IMR-90 (cell line): ENCODE measurements around the gene RMND5A. TPM values are rescaled to one million over a fixed set of nuclear protein-coding genes. Genes with fewer than 3 reads are reported as not detected.

Source experiments
- ATAC-seq: fragments of 200-7000 bp; cut with Tn5 transposase; 2 replicates; pipeline ENCODE4 v1.9.1; 2020; ENCODE audit warnings: low read depth, mild to moderate bottlenecking, moderate library complexity
- BruUV-seq: library from RNA; stranded (reverse); fragments of 400-500 nt; replicated peaks from 2 replicates; lab custom pipeline; 2021; lab: Mats Ljungman, UMichigan
- CTCF ChIA-PET: fragments of 300-600 bp; formaldehyde crosslinking; extraction: SDS; loops from one replicate; lab custom pipeline; 2021; ENCODE audit warnings: antibody characterized with exemption; lab: Yijun Ruan, JAX
- POLR2A ChIA-PET: fragments of 300-600 bp; sonication (Branson Sonifier 250); formaldehyde crosslinking; loops from one replicate; lab custom pipeline; 2022; ENCODE audit warnings: antibody characterized with exemption; ENCODE audit not compliant: unreplicated experiment; lab: Charles Lee
- DNase-seq: peaks from one replicate; pipeline ENCODE4 v3.0.0; 2013
- H2AFZ ChIP-seq: replicated peaks from 2 replicates; pipeline ENCODE3; 2013; ENCODE audit warnings: low read length, mild to moderate bottlenecking; ENCODE audit not compliant: poor library complexity
- H2AK5ac ChIP-seq: 2 replicates; pipeline ENCODE4 v1.6.1; 2013; ENCODE audit warnings: low read depth, low read length, inconsistent platforms
- H2AK9ac ChIP-seq: replicated peaks from 2 replicates; pipeline ENCODE3; 2013; ENCODE audit warnings: mild to moderate bottlenecking, low read depth, low read length, moderate library complexity; ENCODE audit not compliant: poor library complexity
- H2BK120ac ChIP-seq: 2 replicates; pipeline ENCODE4 v1.6.1; 2013; ENCODE audit warnings: low read depth, low read length, inconsistent platforms
- H2BK15ac ChIP-seq: 3 replicates; pipeline ENCODE4 v1.6.1; 2013; ENCODE audit warnings: low read depth, low read length, inconsistent platforms
- H2BK20ac ChIP-seq: 2 replicates; pipeline ENCODE4 v1.6.1; 2013; ENCODE audit warnings: low read depth, mild to moderate bottlenecking, inconsistent platforms, low read length, moderate library complexity
- H2BK5ac ChIP-seq: 2 replicates; pipeline ENCODE4 v1.6.1; 2013; ENCODE audit warnings: mild to moderate bottlenecking, low read depth, low read length, inconsistent platforms; ENCODE audit not compliant: poor library complexity, severe bottlenecking
- H3K14ac ChIP-seq: replicated peaks from 2 replicates; pipeline ENCODE4 v1.6.1; 2013; ENCODE audit warnings: low read depth, low read length, inconsistent platforms
- H3K18ac ChIP-seq: 2 replicates; pipeline ENCODE4 v1.6.1; 2013; ENCODE audit warnings: low read depth, low read length, control low read depth
- H3K23ac ChIP-seq: 2 replicates; pipeline ENCODE4 v1.6.1; 2013; ENCODE audit warnings: low read depth, low read length, inconsistent platforms
- H3K27ac ChIP-seq: 2 replicates; pipeline ENCODE4 v1.5.1; 2013; ENCODE audit warnings: mild to moderate bottlenecking, control low read depth, low read length; ENCODE audit not compliant: insufficient read depth
- H3K27me3 ChIP-seq: 2 replicates; pipeline ENCODE4 v1.6.1; 2013; ENCODE audit warnings: low read length; ENCODE audit not compliant: control insufficient read depth, insufficient read depth
- H3K36me3 ChIP-seq: 2 replicates; pipeline ENCODE4 v1.6.1; 2013; ENCODE audit warnings: low read length, mixed read lengths; ENCODE audit not compliant: control insufficient read depth, insufficient read depth
- H3K4ac ChIP-seq: 2 replicates; pipeline ENCODE4 v1.6.1; 2013; ENCODE audit warnings: low read depth, low read length, inconsistent platforms
- H3K4me1 ChIP-seq: 2 replicates; pipeline ENCODE4 v1.6.1; 2013; ENCODE audit warnings: low read length, mixed read lengths; ENCODE audit not compliant: control insufficient read depth, insufficient read depth
- H3K4me2 ChIP-seq: 2 replicates; pipeline ENCODE4 v1.6.1; 2013; ENCODE audit warnings: low read depth, mild to moderate bottlenecking, control low read depth, low read length, moderate library complexity
- H3K4me3 ChIP-seq: 2 replicates; pipeline ENCODE4 v1.5.1; 2013; ENCODE audit warnings: low read depth, mild to moderate bottlenecking, control low read depth, low read length, moderate library complexity; ENCODE audit not compliant: insufficient read depth
- H3K56ac ChIP-seq: 2 replicates; pipeline ENCODE4 v1.6.1; 2013; ENCODE audit warnings: low read length, inconsistent platforms; ENCODE audit not compliant: insufficient read depth; ENCODE audit errors: extremely low read depth
- H3K79me1 ChIP-seq, 2 experiments: 2 replicates each; pipeline ENCODE4 v1.6.1; 2013; ENCODE audit warnings: low read length in 2 of 2, inconsistent platforms in 1 of 2, low read depth in 1 of 2
- H3K9ac ChIP-seq: 2 replicates; pipeline ENCODE4 v1.6.1; 2013; ENCODE audit warnings: low read depth, low read length, control low read depth
- H3K9me1 ChIP-seq: 2 replicates; pipeline ENCODE4 v1.6.1; 2013; ENCODE audit warnings: low read length, inconsistent platforms; ENCODE audit not compliant: insufficient read depth
- H3K9me3 ChIP-seq: 2 replicates; pipeline ENCODE4 v1.6.1; 2013; ENCODE audit warnings: low read length; ENCODE audit not compliant: control insufficient read depth, insufficient read depth
- H4K20me1 ChIP-seq: 2 replicates; pipeline ENCODE4 v1.6.1; 2013; ENCODE audit warnings: low read length, inconsistent platforms; ENCODE audit not compliant: insufficient read depth
- H4K5ac ChIP-seq: 2 replicates; pipeline ENCODE4 v1.6.1; 2013; ENCODE audit warnings: mild to moderate bottlenecking, low read depth, low read length, control low read depth
- H4K8ac ChIP-seq, 2 experiments: 2 replicates each; pipeline ENCODE4 v1.6.1; 2013; ENCODE audit warnings: low read depth in 2 of 2, low read length in 2 of 2, control low read depth in 1 of 2, inconsistent platforms in 1 of 2
- H4K91ac ChIP-seq: 2 replicates; pipeline ENCODE4 v1.6.1; 2013; ENCODE audit warnings: low read depth, low read length, inconsistent platforms; ENCODE audit not compliant: insufficient read depth
- FOS ChIP-seq: fragments of 150-350 bp; IDR thresholded peaks from 2 replicates; pipeline ENCODE4 v1.6.1; 2016; ENCODE audit warnings: low read depth, low read length
- WGBS, 2 experiments: methylation state at CpG; one replicate each; pipeline versions ENCODE4 v1.1.5 to v1.1.7; 2013; ENCODE audit warnings: missing lambda C conversion rate in 2 of 2; ENCODE audit not compliant: insufficient read length in 1 of 2; ENCODE audit errors: extremely low coverage in 2 of 2; 5-methylcytosine and 5-hydroxymethylcytosine counted together
- dilution Hi-C: fragments of 300-500 bp; cut with HindIII; formaldehyde crosslinking; loops from one replicate; pipeline ENCODE4 v1.14.3; 2018; ENCODE audit warnings: low sequenced_read_pairs; ENCODE audit not compliant: unreplicated experiment
- in situ Hi-C: fragments of 300-500 bp; cut with MboI; formaldehyde crosslinking; loops from 3 replicates; pipeline ENCODE4 v1.14.3; 2019; ENCODE audit warnings: low sequenced_read_pairs, inconsistent platforms, mixed read lengths
- intact Hi-C: fragments of 100-400 bp; cut with micrococcal nuclease; formaldehyde crosslinking; loops from 2 replicates; pipeline ENCODE4 v1.10.0; 2022
- polyA plus RNA-seq, 3 experiments: library from polyadenylated mRNA; depleted of rRNA; stranded (reverse); fragments of >200 nt; gene quantifications; 2 replicates each; pipeline ENCODE4 v1.2.3, GENCODE V29; 2012; ENCODE audit warnings: low replicate concordance in 1 of 3
- total RNA-seq: library from RNA; depleted of rRNA; stranded (reverse); fragments of >200 nt; gene quantifications from 2 replicates; pipeline ENCODE4 v1.2.3, GENCODE V29; 2012
- TF ChIP-seq, protein P1 (sequence below): fragments of 150-350 bp; IDR thresholded peaks from 2 replicates; pipeline ENCODE4 v1.6.1; 2017; ENCODE audit warnings: mild to moderate bottlenecking, antibody characterized with exemption, low read length, low read depth

Gene RMND5A
- total and polyA plus RNA-seq, 2 of the 4 experiments (the other 2 are of a cell fraction), result 5.1 to 16.0 TPM

DNA sequence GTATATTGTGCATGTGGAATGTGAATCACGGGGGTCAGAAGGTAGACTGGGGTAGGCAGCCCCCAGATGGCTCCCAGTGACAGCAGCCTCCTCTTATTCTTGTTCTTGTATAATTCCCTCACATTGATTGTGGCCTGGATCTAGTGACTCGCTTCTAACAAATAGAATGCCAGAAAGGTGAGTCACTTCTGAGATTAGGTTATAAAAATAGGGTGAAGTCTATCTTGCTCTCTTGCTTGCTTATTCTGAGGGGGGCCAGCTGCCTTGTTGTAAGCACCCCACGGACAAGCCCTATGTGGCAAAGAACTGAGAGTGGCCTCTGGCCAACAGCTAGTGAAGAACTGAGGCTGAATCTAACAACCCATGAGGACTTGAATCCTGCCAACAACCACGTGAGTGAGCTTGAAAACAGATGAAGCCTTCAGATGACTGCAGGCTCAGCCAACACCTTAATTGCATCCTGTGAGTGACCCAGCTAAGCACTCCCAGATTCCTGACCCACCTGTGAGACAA is 15.6 kb upstream of the RMND5A start:
- Histone ChIP-seq H2BK5ac (no peak overlapping the region), H4K20me1 (no peaks in the 10 kb centered on the region), H3K27me3 (no peaks in the 10 kb centered on the region; the same call in 1 of the 2 replicates), H3K9me3 (no peaks in the 10 kb centered on the region), H3K9me1 (peaks cover 3% of the 10 kb centered on the region), H3K4ac (0 out of 2 replicates have a peak overlapping the region, but pooled peaks have one; percentile 7), H4K8ac (no peak overlapping the region), H2AK5ac (no peak overlapping the region), H3K4me2 (peak overlapping the region; percentile 34), H3K36me3 (no peaks in the 10 kb centered on the region), H2AFZ (peak overlapping the region; percentile 58), H3K4me1 (peaks cover 6% of the 10 kb centered on the region), H3K23ac (no peak overlapping the region), H3K14ac (no peak overlapping the region), H3K79me1 (no peaks in the 10 kb centered on the region), H2BK20ac (no peak overlapping the region), H3K56ac (no peak overlapping the region), H2BK120ac (no peak overlapping the region), H4K91ac (no peak overlapping the region), H2AK9ac (no peak overlapping the region), H2BK15ac (no peak overlapping the region), H3K4me3 (no peak overlapping the region), H4K5ac (no peak overlapping the region), H3K18ac (no peak overlapping the region), H3K27ac (no peak overlapping the region), H3K9ac (no peak overlapping the region)
- WGBS, 2 experiments, result no CpG with 5 or more reads among the region's 4 CpGs
- BruUV-seq, result no TSS peak
- in situ Hi-C loops, result no loop called here
- TF ChIP-seq, protein P1, sequence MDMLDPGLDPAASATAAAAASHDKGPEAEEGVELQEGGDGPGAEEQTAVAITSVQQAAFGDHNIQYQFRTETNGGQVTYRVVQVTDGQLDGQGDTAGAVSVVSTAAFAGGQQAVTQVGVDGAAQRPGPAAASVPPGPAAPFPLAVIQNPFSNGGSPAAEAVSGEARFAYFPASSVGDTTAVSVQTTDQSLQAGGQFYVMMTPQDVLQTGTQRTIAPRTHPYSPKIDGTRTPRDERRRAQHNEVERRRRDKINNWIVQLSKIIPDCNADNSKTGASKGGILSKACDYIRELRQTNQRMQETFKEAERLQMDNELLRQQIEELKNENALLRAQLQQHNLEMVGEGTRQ, result no peak
- peak; percentile 63 for TF ChIP-seq FOS
- POLR2A ChIA-PET, result no interaction called here
- intact Hi-C loops, result no loop called here
- CTCF ChIA-PET, result interaction anchor here (1.0 kb wide), 1 partner anchor 14 kb away, joined by 3 read pairs; no protein-coding TSS in a partner anchor
- ATAC-seq (peak; percentile 89), DNase-seq (peak; percentile 78)
- dilution Hi-C loops, result no loop called here
